Thoracic aorta (tissue), 2 donors: ENCODE measurements around the gene H2AZ1. TPM values are rescaled to one million over a fixed set of nuclear protein-coding genes. Genes with fewer than 3 reads are reported as not detected.
A peak's percentile ranks its signal among the peaks of the same experiment; 100 is the strongest.

Source experiments
- ATAC-seq: fragments of 150-250 bp; one replicate; pipeline ENCODE4 v1.8.0; 2017; ENCODE audit warnings: low read depth; ENCODE audit not compliant: insufficient number of reproducible peaks, low FRiP score
- DNase-seq: peaks from one replicate; pipeline ENCODE4 v3.0.0-alpha.2; 2020; ENCODE audit warnings: low spot score
- H3K27ac ChIP-seq, 2 donors: fragments of 200-600 bp; sonication (generic); 1 replicate in 1 of 2; 2 replicates in 1 of 2; pipeline ENCODE4 v1.5.1; 2016; ENCODE audit warnings: mild to moderate bottlenecking in 2 of 2, moderate library complexity in 2 of 2
- H3K27me3 ChIP-seq: fragments of 200-600 bp; sonication (generic); replicated peaks from 2 replicates; pipeline ENCODE4 v1.6.0; 2016; ENCODE audit warnings: mild to moderate bottlenecking; ENCODE audit not compliant: insufficient read depth
- H3K36me3 ChIP-seq: fragments of 200-600 bp; sonication (generic); one replicate; pipeline ENCODE4 v1.5.1; 2016
- H3K4me1 ChIP-seq, 2 donors: fragments of 200-600 bp; sonication (generic); 1 replicate in 1 of 2; 2 replicates in 1 of 2; pipeline versions ENCODE4 v1.5.1 to v1.6.0; 2016; ENCODE audit warnings: low read depth in 2 of 2, mild to moderate bottlenecking in 1 of 2; ENCODE audit not compliant: control insufficient read depth in 1 of 2
- H3K4me3 ChIP-seq: fragments of 200-600 bp; sonication (generic); 2 replicates; pipeline ENCODE4 v1.5.1; 2016; ENCODE audit warnings: mild to moderate bottlenecking
- H3K9me3 ChIP-seq: fragments of 200-600 bp; sonication (generic); 2 replicates; pipeline ENCODE4 v1.5.1; 2016
- CTCF ChIP-seq: fragments of 200-600 bp; sonication (generic); IDR thresholded peaks from one replicate; pipeline ENCODE4 v1.5.1; 2019; ENCODE audit warnings: antibody characterized with exemption
- total RNA-seq, 2 donors: library from RNA; depleted of rRNA; stranded (reverse); fragments of >200 nt; gene quantifications; one replicate each; pipeline versions ENCODE4 v1.1.0 to v1.2.3, GENCODE V29; 2016

The H2AZ1 gene
- total RNA-seq, 2 donors from 2014 or later: 65.3 to 115 TPM

GRCh38 chr4:99949034-99949998 is 759 bp downstream of the H2AZ1 start:
- DNase-seq (peak; percentile 63), ATAC-seq (peak; percentile 72)
- Histone ChIP-seq H3K27ac (peak overlapping the region; percentile 77 to 96), H3K4me3 (peak overlapping the region; percentile 77), H3K9me3 (no peaks in the 10 kb centered on the region), H3K36me3 (no peaks in the 10 kb centered on the region), H3K4me1 (peaks cover 24 to 38% of the 10 kb centered on the region in 2 donors), H3K27me3 (no peaks in the 10 kb centered on the region)
- TF ChIP-seq CTCF: peak; percentile 79

- H3K4me3 ChIP-seq: peak overlapping the region; percentile 100
- H3K9me3 ChIP-seq: no peaks in the 10 kb centered on the region
- no peaks in the 10 kb centered on the region for H3K36me3 ChIP-seq
- no peak for TF ChIP-seq CTCF
- DNase-seq: no peak
- peaks cover 37 to 51% of the 10 kb centered on the region in 2 donors for H3K4me1 ChIP-seq
- no peak for ATAC-seq
- no peaks in the 10 kb centered on the region for H3K27me3 ChIP-seq
- H3K27ac ChIP-seq: peak overlapping the region in 1 of 2 donors; percentile 96
Observed at GRCh38 chr4:99947608-99948007, 2.5 kb downstream of the H2AZ1 start.

- DNase-seq (no peak), ATAC-seq (no peak)
- no peaks in the 10 kb centered on the region for H3K9me3 ChIP-seq
- peak overlapping the region; percentile 96 for H3K27ac ChIP-seq
- peaks cover 42 to 51% of the 10 kb centered on the region in 2 donors for H3K4me1 ChIP-seq
- H3K36me3 ChIP-seq: no peaks in the 10 kb centered on the region
- H3K27me3 ChIP-seq: no peaks in the 10 kb centered on the region
- no peak for TF ChIP-seq CTCF
- peak overlapping the region; percentile 100 for H3K4me3 ChIP-seq
Observed at GRCh38 chr4:99947190-99947578, 2.9 kb downstream of the H2AZ1 start.

GRCh38 chr4:99946356-99947189 is 3.5 kb downstream of the H2AZ1 start, which contains the start of gene DNAJB14:
Gene DNAJB14 (minus strand): TSS chr4:99946618. CDS start chr4:99946571, 47 bp downstream.
- H3K4me1 ChIP-seq: peaks cover 43 to 48% of the 10 kb centered on the region in 2 donors
- ATAC-seq: peak; percentile 31

More at GRCh38 chr4:99946356-99947189, 3.5 kb downstream of the H2AZ1 start, which contains the start of gene DNAJB14:
- no peaks in the 10 kb centered on the region for H3K36me3 ChIP-seq
- H3K4me3 ChIP-seq: peak within 1 kb of the TSS; percentile 100
- H3K27me3 ChIP-seq: no peaks in the 10 kb centered on the region
- peak within 1 kb of the TSS; percentile 96 for H3K27ac ChIP-seq
- H3K9me3 ChIP-seq: no peaks in the 10 kb centered on the region
- peak; percentile 8 for DNase-seq
- no peak for TF ChIP-seq CTCF
